Measurements from ENCODE around the gene TMEM26.

Gene TMEM26

DNA sequence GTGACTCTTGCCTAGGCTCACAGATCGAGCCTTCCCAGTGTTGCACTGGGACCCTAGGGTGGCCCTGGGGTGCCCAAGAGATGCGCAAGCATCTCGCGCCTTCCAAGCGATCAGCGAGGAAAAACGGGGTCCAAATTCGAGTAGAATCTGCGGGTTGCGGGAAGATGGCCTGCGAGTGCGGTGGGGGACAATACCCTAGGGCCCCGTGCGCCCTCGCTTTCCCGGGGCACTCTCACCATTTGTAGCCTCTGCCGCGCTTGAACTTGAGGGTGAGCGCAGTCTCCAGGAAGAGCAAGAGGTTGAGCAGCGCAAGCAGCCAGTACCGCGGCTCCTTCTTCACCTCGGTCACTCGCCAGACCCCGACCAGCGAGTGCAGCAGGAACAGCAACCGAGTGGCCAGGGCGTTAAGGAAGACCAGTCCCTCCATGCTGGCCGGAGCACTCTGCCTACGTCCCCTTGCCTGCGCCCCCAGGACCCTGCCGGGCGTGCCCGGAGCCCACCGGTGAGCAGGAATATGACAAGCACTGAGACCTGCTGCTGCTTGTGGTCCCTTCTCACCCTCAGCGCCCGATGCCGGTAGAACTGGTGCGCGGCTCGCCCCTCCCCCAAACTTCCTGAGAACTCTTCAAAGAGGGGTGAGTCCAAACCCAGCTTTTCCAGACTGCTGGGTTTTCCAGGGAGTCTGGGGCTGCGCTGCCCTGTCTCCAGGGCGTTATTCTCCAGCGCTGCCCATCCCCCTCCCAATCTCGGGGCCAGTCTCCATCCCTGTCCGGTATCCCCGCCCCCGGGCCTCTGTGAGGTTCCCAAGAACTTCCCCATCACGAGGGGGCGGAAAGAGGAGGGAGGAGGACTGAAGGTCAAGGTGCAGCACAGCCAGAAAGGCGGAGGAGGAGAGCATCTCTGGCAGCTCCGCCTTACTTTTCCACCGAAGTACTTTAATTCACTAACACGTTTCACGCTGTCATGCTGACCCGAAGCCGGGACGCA, at the start of gene TMEM26:
Gene TMEM26, minus strand, starts transcription at position 727 of the 987 bp plus-strand sequence. Its CDS starts 300 bp downstream, at position 427.
- peaks cover 44% of the 10 kb centered on the region for H3K27me3 Mint-ChIP-seq (ENCODE audit: low read depth)
- H3K4me3 Mint-ChIP-seq: no peak within 1 kb of the TSS
- no peak within 1 kb of the TSS for H3K27ac Mint-ChIP-seq

DNA sequence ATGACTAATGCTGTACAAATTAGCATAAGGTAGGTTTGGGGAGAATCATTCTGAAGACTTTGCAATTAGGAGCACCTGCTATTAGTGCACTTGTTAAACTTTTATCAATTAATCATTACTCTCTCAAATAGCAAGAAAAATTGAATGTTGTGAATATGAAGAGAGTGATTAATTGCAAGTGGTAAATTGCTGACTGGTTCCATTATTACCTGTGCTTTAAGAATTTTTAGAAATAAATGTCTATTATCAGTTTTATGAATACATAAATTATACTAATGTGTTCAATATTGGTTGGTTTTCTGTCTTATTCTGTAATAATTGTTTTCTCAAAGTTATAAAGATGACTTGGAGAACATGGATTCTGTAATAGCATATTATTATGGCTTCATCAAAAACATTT, 47.3 kb upstream of the TMEM26 start:
- no peaks in the 10 kb centered on the region for H3K9me3 Mint-ChIP-seq
- H3K4me3 Mint-ChIP-seq: no peak overlapping the region
- no peak overlapping the region for H3K27ac Mint-ChIP-seq
- H3K4me1 Mint-ChIP-seq (ENCODE audit: low read depth): no peaks in the 10 kb centered on the region
- H3K27me3 Mint-ChIP-seq (ENCODE audit: low read depth): no peaks in the 10 kb centered on the region
- H3K36me3 Mint-ChIP-seq (ENCODE audit: low read depth): no peaks in the 10 kb centered on the region

More for the DNA sequence above, at the start of gene TMEM26:
- no peaks in the 10 kb centered on the region for H3K9me3 Mint-ChIP-seq
- no peaks in the 10 kb centered on the region for H3K4me1 Mint-ChIP-seq (ENCODE audit: low read depth)
- no peaks in the 10 kb centered on the region for H3K36me3 Mint-ChIP-seq (ENCODE audit: low read depth)

DNA sequence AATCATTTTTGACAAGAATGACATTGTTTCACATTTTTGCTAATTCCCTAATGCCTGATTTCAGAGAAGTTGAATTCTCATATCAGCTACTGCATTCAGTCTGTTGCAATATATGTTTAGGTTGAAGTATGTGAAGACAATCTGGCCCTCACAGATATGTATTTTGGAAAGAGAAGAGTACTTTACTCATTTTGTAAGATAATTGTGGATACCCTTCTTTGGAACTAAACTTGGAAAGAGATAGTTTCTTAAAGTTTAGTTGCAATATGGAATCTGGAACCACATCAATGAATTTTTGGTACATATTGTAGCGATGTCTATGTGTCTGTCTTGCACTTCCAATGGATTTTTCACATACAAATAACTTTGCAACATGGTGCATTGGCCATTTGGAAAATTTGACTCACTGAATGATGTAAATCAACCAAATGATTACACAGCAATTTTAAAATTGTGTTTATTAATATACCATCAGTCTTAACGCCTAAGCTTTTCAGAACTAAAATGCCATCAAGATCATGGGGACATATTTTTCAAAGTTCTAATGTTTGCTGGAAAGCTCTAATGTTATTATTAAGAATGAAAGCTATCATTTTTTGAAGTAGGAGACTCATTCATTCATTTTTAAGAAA, 39.3 kb upstream of the TMEM26 start:
- H3K36me3 Mint-ChIP-seq (ENCODE audit: low read depth): no peaks in the 10 kb centered on the region
- H3K27ac Mint-ChIP-seq: no peak overlapping the region
- H3K9me3 Mint-ChIP-seq: no peaks in the 10 kb centered on the region
- no peaks in the 10 kb centered on the region for H3K4me1 Mint-ChIP-seq (ENCODE audit: low read depth)
- no peak overlapping the region for H3K4me3 Mint-ChIP-seq
- no peaks in the 10 kb centered on the region for H3K27me3 Mint-ChIP-seq (ENCODE audit: low read depth)

DNA sequence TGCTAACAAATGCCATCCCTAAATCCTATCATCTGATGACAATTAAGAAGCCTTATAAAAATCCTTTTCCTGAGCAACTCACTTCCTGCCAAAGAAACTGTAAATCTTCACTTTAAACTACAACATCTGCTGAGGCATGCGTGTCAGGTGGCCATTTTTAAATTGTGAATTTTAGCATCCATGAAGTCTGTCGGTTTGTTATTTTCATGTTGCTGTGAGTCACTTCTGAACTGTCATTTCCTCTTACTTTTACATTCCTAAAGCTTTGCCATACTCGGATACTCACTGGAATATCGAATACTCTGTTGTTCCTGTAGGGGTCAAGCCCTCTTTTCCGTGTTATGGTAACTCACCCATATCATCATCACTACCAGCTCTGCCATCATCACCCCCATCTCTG, 34.3 kb upstream of the TMEM26 start:
- H3K36me3 Mint-ChIP-seq (ENCODE audit: low read depth): no peaks in the 10 kb centered on the region
- H3K27ac Mint-ChIP-seq: no peak overlapping the region
- H3K4me1 Mint-ChIP-seq (ENCODE audit: low read depth): no peaks in the 10 kb centered on the region
- H3K27me3 Mint-ChIP-seq (ENCODE audit: low read depth): no peaks in the 10 kb centered on the region
- H3K4me3 Mint-ChIP-seq: no peak overlapping the region
- H3K9me3 Mint-ChIP-seq: no peaks in the 10 kb centered on the region

DNA sequence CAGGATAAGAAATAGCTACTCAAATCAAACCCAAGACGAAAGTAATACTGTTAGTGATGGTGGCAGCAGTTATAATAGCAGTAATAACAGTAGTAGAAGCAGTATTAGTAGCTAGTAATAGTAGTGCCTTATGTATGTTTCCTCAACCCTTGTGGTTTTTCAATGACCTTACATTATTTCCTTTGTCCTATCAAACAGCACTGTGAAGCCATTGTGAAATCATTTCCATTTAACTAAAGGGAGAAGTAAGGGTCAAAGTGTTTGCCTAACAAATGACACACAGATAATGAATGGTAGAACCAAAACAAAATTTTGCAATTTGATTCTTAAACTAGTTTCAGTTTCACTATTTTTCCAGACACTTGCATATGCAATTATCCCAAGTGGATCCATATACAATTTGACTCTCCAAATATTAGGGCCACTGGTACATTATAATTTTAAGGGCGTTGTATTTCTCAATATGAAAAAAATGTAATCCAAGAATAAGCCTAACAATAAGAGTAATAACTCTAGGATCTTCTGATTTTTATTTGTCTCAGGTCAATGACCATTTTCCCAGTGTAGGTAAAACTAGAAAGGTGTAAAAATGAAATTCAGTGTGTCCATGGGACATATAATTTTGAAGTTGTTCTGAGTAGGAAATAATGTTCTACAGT, 33.7 kb upstream of the TMEM26 start:
- Mint-ChIP-seq H3K27ac (no peak overlapping the region), H3K27me3 (ENCODE audit: low read depth) (no peaks in the 10 kb centered on the region)

DNA sequence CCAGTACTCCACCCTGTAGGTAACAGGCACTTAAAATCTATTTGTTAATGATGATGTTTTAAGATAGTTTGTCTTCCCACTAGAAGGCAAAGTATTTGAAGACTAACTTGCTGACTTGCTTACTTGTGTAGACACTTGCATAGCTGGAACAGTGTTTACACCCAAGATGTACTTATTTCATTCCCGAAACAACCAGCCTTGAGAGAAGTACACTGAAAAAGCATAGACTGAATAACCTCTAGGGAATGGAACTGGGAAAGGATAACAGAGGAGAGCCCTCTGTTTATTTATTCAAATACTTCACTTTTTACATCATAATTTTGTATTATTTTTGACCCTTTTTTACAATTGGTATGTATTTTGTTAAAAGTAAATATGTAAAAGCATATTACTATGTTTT, 33.1 kb upstream of the TMEM26 start:
- H3K27me3 Mint-ChIP-seq (ENCODE audit: low read depth): no peaks in the 10 kb centered on the region
- no peaks in the 10 kb centered on the region for H3K9me3 Mint-ChIP-seq
- H3K36me3 Mint-ChIP-seq (ENCODE audit: low read depth): no peaks in the 10 kb centered on the region
- H3K4me1 Mint-ChIP-seq (ENCODE audit: low read depth): no peaks in the 10 kb centered on the region
- no peak overlapping the region for H3K27ac Mint-ChIP-seq
- no peak overlapping the region for H3K4me3 Mint-ChIP-seq

More for the DNA sequence above, 33.7 kb upstream of the TMEM26 start:
- H3K9me3 Mint-ChIP-seq: no peaks in the 10 kb centered on the region
- H3K4me1 Mint-ChIP-seq (ENCODE audit: low read depth): no peaks in the 10 kb centered on the region
- no peak overlapping the region for H3K4me3 Mint-ChIP-seq
- no peaks in the 10 kb centered on the region for H3K36me3 Mint-ChIP-seq (ENCODE audit: low read depth)

DNA sequence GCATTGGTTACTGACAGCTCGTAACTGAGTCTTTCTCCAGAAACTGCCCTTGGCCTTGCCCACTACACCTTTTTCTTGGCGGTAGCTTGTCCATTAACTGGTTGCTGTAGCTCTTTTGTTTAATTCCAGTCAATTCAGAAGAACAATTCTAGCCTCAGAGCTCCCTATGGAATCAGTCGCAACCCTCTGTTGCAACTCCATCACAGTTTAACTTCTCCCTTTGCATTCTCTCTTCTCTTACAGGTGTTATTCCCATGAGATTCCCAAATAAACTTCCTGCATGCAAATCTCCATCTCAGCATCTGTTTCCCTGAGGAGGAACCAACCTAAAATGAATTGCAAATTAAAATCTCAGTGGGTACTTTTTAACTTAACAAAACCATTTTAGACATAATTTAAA, 28.4 kb upstream of the TMEM26 start:
- H3K9me3 Mint-ChIP-seq: no peaks in the 10 kb centered on the region
- H3K27ac Mint-ChIP-seq: no peak overlapping the region
- no peaks in the 10 kb centered on the region for H3K27me3 Mint-ChIP-seq (ENCODE audit: low read depth)
- no peaks in the 10 kb centered on the region for H3K36me3 Mint-ChIP-seq (ENCODE audit: low read depth)
- no peak overlapping the region for H3K4me3 Mint-ChIP-seq
- H3K4me1 Mint-ChIP-seq (ENCODE audit: low read depth): no peaks in the 10 kb centered on the region

DNA sequence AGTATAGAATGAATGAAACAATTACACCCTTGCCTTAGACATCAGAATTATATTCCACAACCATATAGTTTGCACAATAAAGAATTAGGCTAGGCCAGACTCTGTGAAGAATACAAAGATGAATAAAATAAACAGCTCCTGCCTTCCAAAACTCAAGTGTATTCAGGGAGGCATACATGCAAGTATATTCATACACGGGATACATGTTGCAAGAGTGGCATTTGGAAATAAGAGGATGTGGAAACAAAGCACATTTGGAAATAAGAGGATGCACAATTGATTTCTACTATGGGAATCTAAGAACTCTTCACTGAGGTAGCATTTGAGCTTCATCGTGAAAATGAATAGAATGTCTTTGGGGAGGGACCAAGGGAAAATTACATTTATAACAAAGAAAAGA, 27.0 kb upstream of the TMEM26 start:
- no peak overlapping the region for H3K4me3 Mint-ChIP-seq
- no peak overlapping the region for H3K27ac Mint-ChIP-seq
- H3K36me3 Mint-ChIP-seq (ENCODE audit: low read depth): no peaks in the 10 kb centered on the region
- no peaks in the 10 kb centered on the region for H3K9me3 Mint-ChIP-seq
- no peaks in the 10 kb centered on the region for H3K27me3 Mint-ChIP-seq (ENCODE audit: low read depth)
- no peaks in the 10 kb centered on the region for H3K4me1 Mint-ChIP-seq (ENCODE audit: low read depth)

DNA sequence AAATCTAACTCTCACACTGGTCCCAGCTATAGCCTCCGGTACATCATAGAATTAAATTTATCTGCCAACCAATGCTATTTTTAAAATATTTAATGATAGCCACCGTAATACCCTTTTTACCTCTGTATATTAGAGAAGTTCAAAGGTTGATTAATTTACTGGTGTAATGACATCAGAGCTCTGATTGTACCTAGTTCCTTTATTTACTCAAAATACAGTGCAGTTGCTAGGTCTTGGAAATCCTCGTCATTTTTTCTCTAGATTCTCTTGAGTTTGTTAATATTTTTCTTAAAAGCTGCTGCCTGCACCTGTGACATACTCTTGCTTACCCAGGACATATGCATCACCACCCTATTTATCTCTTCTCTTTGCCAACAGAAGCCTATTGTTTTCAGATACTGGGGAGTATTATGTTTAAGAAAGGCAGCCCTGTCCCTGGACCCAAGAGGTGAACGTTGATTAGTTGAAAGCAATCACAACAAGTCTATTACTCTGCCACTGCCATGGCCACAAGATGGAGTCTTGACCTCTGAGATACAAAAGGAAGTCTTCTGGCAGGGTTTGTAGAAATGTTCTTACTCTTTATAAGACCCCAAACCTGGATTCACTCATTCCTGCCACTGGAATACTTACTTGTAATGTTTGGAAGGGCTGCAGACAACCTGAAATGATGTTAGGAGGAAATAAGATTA, 25.6 kb upstream of the TMEM26 start:
- Mint-ChIP-seq H3K27me3 (ENCODE audit: low read depth) (no peaks in the 10 kb centered on the region), H3K36me3 (ENCODE audit: low read depth) (no peaks in the 10 kb centered on the region), H3K27ac (no peak overlapping the region), H3K9me3 (no peaks in the 10 kb centered on the region), H3K4me3 (no peak overlapping the region), H3K4me1 (ENCODE audit: low read depth) (no peaks in the 10 kb centered on the region)

DNA sequence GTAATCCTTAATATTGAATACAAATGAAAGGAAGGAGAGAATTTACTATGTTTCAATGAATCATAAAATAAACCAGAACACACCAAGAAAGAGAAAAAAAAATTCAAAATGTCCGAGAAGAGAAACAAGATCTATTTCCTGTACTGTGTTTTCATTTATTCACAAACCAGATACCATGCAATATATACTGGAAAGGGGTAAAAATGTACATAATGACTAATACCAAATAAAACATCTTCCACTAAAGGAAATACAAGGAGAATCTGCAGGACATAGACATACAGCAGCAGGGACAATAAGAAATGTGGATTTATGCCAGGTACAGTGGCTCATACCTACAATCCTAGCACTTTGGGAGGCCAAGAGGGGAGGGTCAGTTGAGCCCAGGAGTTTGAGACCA, 24.3 kb upstream of the TMEM26 start:
- no peaks in the 10 kb centered on the region for H3K9me3 Mint-ChIP-seq

DNA sequence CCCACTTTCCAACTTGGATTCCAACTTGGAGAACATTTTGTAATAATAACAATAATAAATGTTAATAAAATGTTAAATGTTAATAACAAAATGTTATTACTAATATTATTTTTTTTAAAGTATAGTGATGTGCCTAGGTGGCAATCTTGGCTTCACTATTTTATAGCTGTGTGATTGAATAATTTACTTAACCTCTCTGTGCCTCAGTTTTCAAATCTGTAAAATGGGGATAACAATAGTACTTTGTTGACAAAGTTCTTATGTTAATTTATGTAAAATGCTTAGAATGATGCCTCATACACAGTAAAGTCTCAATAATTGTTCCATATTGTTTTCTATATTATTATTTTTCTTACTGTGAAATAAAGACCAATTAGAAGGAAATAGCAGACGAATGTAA, 23.3 kb upstream of the TMEM26 start:
- Mint-ChIP-seq H3K4me3 (no peak overlapping the region), H3K4me1 (ENCODE audit: low read depth) (no peaks in the 10 kb centered on the region), H3K27ac (no peak overlapping the region), H3K27me3 (ENCODE audit: low read depth) (no peaks in the 10 kb centered on the region), H3K36me3 (ENCODE audit: low read depth) (no peaks in the 10 kb centered on the region), H3K9me3 (no peaks in the 10 kb centered on the region)

More for the DNA sequence above, 24.3 kb upstream of the TMEM26 start:
- Mint-ChIP-seq H3K4me3 (no peak overlapping the region), H3K4me1 (ENCODE audit: low read depth) (no peaks in the 10 kb centered on the region), H3K27ac (no peak overlapping the region), H3K36me3 (ENCODE audit: low read depth) (no peaks in the 10 kb centered on the region), H3K27me3 (ENCODE audit: low read depth) (no peaks in the 10 kb centered on the region)

DNA sequence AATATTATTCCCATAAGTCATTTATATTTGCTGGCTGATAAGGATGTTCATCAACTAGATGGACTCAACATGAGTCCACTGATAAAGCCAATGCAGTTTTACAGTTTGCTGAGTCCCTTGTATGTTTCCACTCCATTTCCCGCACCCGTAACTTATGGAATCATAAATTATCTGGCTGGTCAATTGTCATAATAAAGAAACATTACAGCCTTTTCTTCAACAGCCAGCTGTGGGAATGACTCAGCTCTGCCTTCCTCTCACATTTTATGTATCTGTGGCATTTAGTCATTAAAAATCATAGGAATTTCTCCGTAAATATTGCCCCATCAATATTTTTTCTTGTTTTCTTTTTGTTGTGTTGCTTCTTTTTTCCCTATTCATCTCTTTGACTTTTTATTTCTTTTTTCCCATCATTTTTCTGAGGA, 22.3 kb upstream of the TMEM26 start:
- no peaks in the 10 kb centered on the region for H3K27me3 Mint-ChIP-seq (ENCODE audit: low read depth)
- H3K9me3 Mint-ChIP-seq: no peaks in the 10 kb centered on the region
- no peaks in the 10 kb centered on the region for H3K36me3 Mint-ChIP-seq (ENCODE audit: low read depth)
- no peaks in the 10 kb centered on the region for H3K4me1 Mint-ChIP-seq (ENCODE audit: low read depth)
- H3K27ac Mint-ChIP-seq: no peak overlapping the region
- no peak overlapping the region for H3K4me3 Mint-ChIP-seq

DNA sequence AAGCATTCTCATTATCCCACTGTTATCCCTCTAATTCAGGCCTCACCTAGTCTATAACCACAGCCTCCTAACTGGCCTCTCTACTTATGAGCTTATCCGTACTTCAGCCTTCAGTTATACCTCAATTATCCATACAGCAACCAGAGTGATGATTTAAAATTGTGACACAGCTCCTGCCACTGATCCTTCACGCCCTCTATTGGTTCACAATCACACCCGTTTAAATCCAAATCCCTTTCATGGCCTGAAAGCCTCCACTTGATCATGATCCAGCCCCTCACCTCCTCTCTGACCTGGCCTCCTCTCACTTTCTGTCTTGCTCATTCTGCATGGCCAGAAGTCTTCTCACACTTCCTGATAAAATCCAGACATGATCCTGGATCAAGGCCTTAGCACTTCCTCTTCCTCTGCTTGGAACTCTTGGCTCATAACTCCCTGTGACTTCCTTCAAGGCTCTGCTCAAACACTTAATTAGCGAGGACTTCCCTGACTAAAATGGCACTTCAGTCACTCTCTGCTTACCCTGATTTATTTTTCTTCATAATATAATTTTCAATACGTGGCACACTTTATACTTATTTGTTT, 19.0 kb upstream of the TMEM26 start:
- no peaks in the 10 kb centered on the region for H3K4me1 Mint-ChIP-seq (ENCODE audit: low read depth)
- H3K9me3 Mint-ChIP-seq: no peaks in the 10 kb centered on the region
- no peak overlapping the region for H3K4me3 Mint-ChIP-seq
- H3K36me3 Mint-ChIP-seq (ENCODE audit: low read depth): no peaks in the 10 kb centered on the region
- no peaks in the 10 kb centered on the region for H3K27me3 Mint-ChIP-seq (ENCODE audit: low read depth)
- no peak overlapping the region for H3K27ac Mint-ChIP-seq

DNA sequence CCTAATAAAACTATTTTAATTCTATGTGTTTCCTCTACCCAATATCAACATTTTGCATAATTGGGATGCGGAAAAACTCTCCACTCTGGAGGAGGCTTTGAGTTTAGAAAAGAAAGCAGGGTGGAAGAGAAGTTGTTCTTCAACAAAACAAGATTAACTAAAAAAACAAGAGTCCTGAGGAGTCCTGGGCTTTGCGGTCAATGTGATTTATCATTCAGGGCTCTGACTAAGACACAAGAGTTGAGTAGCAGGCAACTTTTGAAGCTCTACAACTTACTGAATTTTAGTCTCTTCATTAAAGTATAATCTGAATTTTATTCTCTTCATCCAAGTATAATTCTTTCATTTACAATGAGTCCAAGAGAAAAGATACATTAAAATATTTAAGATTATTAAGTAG, 18.3 kb upstream of the TMEM26 start:
- no peaks in the 10 kb centered on the region for H3K4me1 Mint-ChIP-seq (ENCODE audit: low read depth)
- no peaks in the 10 kb centered on the region for H3K36me3 Mint-ChIP-seq (ENCODE audit: low read depth)
- H3K4me3 Mint-ChIP-seq: no peak overlapping the region

More for the DNA sequence above, 18.3 kb upstream of the TMEM26 start:
- Mint-ChIP-seq H3K27ac (no peak overlapping the region), H3K9me3 (no peaks in the 10 kb centered on the region), H3K27me3 (ENCODE audit: low read depth) (no peaks in the 10 kb centered on the region)
